GM23338 (cell line): ENCODE measurements around the gene CYSTM1. TPM values are rescaled to one million over a fixed set of nuclear protein-coding genes. Genes with fewer than 3 reads are reported as not detected.

Source experiments
- ATAC-seq: fragments of 200-7000 bp; cut with Tn5 transposase; 3 replicates; pipeline ENCODE4 v1.9.1; 2020
- DNase-seq: peaks from one replicate; pipeline ENCODE4 v3.0.0-alpha.2; 2015; ENCODE audit warnings: low spot score
- H2AFZ ChIP-seq: fragments of 200-600 bp; sonication (generic); 2 replicates; pipeline ENCODE4 v1.8.0; 2016; ENCODE audit warnings: antibody characterized with exemption, mild to moderate bottlenecking, moderate library complexity
- H3F3A ChIP-seq: fragments of 200-600 bp; sonication (generic); replicated peaks from 2 replicates; pipeline ENCODE4 v1.8.0; 2017; ENCODE audit warnings: antibody characterized with exemption, mixed run types, low read depth
- H3K27ac ChIP-seq: fragments of 200-600 bp; sonication (generic); 2 replicates; pipeline ENCODE4 v1.6.1; 2016; ENCODE audit warnings: low read depth
- H3K27me3 ChIP-seq: fragments of 200-600 bp; sonication (generic); 2 replicates; pipeline ENCODE4 v1.8.0; 2016; ENCODE audit warnings: mild to moderate bottlenecking, mixed run types, moderate library complexity; ENCODE audit not compliant: insufficient read depth
- H3K36me3 ChIP-seq: fragments of 200-600 bp; sonication (generic); 2 replicates; pipeline ENCODE4 v1.8.0; 2016; ENCODE audit warnings: mild to moderate bottlenecking; ENCODE audit not compliant: insufficient read depth
- H3K4me1 ChIP-seq: fragments of 200-600 bp; sonication (generic); 2 replicates; pipeline ENCODE4 v1.8.0; 2016; ENCODE audit warnings: mild to moderate bottlenecking, moderate library complexity; ENCODE audit not compliant: insufficient read depth
- H3K4me2 ChIP-seq: fragments of 200-600 bp; sonication (generic); 2 replicates; pipeline ENCODE4 v1.7.1; 2017; ENCODE audit warnings: mixed run types
- H3K4me3 ChIP-seq: fragments of 200-600 bp; sonication (generic); 2 replicates; pipeline ENCODE4 v1.6.1; 2016; ENCODE audit warnings: mixed run types
- H3K79me2 ChIP-seq: fragments of 200-600 bp; sonication (generic); replicated peaks from 2 replicates; pipeline ENCODE4 v1.8.0; 2017; ENCODE audit warnings: mild to moderate bottlenecking; ENCODE audit not compliant: insufficient read depth
- H3K9me2 ChIP-seq: fragments of 200-600 bp; sonication (generic); 2 replicates; pipeline ENCODE4 v1.8.0; 2017; ENCODE audit not compliant: insufficient read depth
- H4K20me1 ChIP-seq: fragments of 200-600 bp; sonication (generic); replicated peaks from 2 replicates; pipeline ENCODE4 v1.8.0; 2017; ENCODE audit warnings: mild to moderate bottlenecking; ENCODE audit not compliant: insufficient read depth
- H3K27ac Mint-ChIP-seq: 2 replicates; pipeline ENCODE4 v1.8.0; 2020; ENCODE audit warnings: inconsistent platforms, mild to moderate bottlenecking, moderate library complexity, mixed read lengths
- H3K27me3 Mint-ChIP-seq: 3 replicates; pipeline ENCODE4 v1.8.0; 2022; ENCODE audit warnings: low read depth, mild to moderate bottlenecking, moderate library complexity, mixed read lengths, inconsistent platforms; ENCODE audit not compliant: insufficient read depth, poor library complexity
- H3K36me3 Mint-ChIP-seq: 3 replicates; pipeline ENCODE4 v1.8.0; 2021; ENCODE audit warnings: low read depth, mild to moderate bottlenecking, inconsistent platforms, moderate library complexity, mixed read lengths
- H3K4me1 Mint-ChIP-seq: 3 replicates; pipeline ENCODE4 v1.8.0; 2020; ENCODE audit warnings: mild to moderate bottlenecking, inconsistent platforms, mixed read lengths
- H3K4me3 Mint-ChIP-seq: 3 replicates; pipeline ENCODE4 v1.8.0; 2021; ENCODE audit warnings: moderate library complexity, mild to moderate bottlenecking, inconsistent platforms, mixed read lengths
- H3K9me3 Mint-ChIP-seq: 3 replicates; pipeline ENCODE4 v1.8.0; 2020; ENCODE audit warnings: moderate library complexity, mild to moderate bottlenecking, inconsistent platforms, mixed read lengths
- CREB1 ChIP-seq: fragments of 250-450 bp; sonication (Bioruptor Pico); IDR thresholded peaks from 2 replicates; pipeline ENCODE4 v1.5.0; 2020; ENCODE audit warnings: low read depth, mild to moderate bottlenecking, moderate library complexity
- JUNB ChIP-seq: IDR thresholded peaks from one replicate; pipeline ENCODE4 v1.6.1; 2016; ENCODE audit warnings: antibody characterized with exemption; ENCODE audit not compliant: unreplicated experiment
- POLR2AphosphoS5 ChIP-seq: IDR thresholded peaks from 2 replicates; pipeline ENCODE4 v1.6.1; 2016; ENCODE audit warnings: antibody characterized with exemption, low read depth
- STAT1 ChIP-seq: IDR thresholded peaks from one replicate; pipeline ENCODE4 v1.6.1; 2016; ENCODE audit warnings: antibody characterized with exemption; ENCODE audit not compliant: unreplicated experiment
- ZNF462 ChIP-seq: fragments of 250-450 bp; sonication (Bioruptor Pico); IDR thresholded peaks from 2 replicates; pipeline ENCODE4 v1.5.0; 2020; ENCODE audit warnings: mild to moderate bottlenecking, moderate library complexity
- polyA plus RNA-seq: library from polyadenylated mRNA; unstranded; fragments of >200 nt; fragmentation: Nextera tagmentation; extraction: Ambion mirVana; gene quantifications from 2 replicates; pipeline ENCODE4 v1.2.1, GENCODE V29; 2016
- total RNA-seq: library from RNA; depleted of rRNA; stranded (reverse); fragments of >200 nt; shearing (Covaris generic); gene quantifications from 2 replicates; pipeline ENCODE4 v1.2.3, GENCODE V29; 2014
- TF ChIP-seq, protein P1 (sequence below): IDR thresholded peaks from 2 replicates; pipeline ENCODE4 v1.6.1; 2016; ENCODE audit warnings: antibody characterized with exemption
- TF ChIP-seq, protein P2 (sequence below): IDR thresholded peaks from one replicate; pipeline ENCODE4 v1.6.1; 2018; ENCODE audit warnings: antibody characterized with exemption; ENCODE audit not compliant: unreplicated experiment

CYSTM1 gene
- total and polyA plus RNA-seq, 2 experiments from 2014 or later: 14.4 to 46.0 TPM

DNA sequence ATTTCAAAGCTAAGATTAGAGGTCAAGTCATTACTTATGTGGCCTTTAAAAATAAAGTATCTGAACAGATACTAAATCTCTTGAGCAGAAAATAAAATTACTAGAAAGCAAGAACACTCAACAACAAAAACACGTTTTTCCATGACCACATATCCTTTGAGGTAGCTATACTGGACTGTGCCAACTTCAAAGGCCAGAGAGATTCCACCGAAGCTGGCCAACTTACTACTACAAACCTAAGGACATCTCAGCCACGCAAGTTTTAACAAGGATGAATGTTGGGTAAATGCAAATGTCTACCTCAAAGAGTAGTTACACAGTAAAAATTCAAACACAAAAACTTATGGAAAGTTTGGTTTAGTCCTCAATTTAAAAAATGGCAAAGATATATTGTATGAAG is 109.0 kb downstream of the CYSTM1 start (continued):
- TF ChIP-seq ZNF462 (CRISPR knock-in tag) (no peak), STAT1 (no peak), JUNB (no peak), POLR2AphosphoS5 (no peak), CREB1 (CRISPR knock-in tag) (no peak)
- TF ChIP-seq, protein P1, sequence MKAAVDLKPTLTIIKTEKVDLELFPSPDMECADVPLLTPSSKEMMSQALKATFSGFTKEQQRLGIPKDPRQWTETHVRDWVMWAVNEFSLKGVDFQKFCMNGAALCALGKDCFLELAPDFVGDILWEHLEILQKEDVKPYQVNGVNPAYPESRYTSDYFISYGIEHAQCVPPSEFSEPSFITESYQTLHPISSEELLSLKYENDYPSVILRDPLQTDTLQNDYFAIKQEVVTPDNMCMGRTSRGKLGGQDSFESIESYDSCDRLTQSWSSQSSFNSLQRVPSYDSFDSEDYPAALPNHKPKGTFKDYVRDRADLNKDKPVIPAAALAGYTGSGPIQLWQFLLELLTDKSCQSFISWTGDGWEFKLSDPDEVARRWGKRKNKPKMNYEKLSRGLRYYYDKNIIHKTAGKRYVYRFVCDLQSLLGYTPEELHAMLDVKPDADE: no peak

DNA sequence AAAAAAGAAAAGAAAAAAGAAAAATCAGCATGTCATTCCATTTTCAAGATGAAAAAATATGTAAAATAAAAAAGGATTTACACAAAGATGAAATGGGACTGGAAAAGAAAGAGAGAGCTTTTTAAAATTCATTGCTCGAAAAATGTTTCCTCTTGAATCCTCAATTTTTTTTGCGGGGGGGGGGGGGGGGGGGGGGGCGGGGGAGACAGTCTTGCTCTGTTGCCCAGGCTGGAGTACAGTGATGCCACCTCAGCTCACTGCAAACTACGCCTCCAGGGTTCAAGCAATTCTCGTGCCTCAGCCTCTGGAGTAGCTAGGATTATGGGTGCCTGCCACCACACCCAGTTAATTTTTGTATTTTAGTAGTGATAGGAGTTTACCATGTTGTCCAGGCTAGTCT is 111.4 kb downstream of the CYSTM1 start:
- Mint-ChIP-seq H3K4me1 (no peaks in the 10 kb centered on the region), H3K27ac (no peak overlapping the region)

More for the DNA sequence above, 111.4 kb downstream of the CYSTM1 start:
- H3K4me3 ChIP-seq: no peak overlapping the region
- H3K27me3 Mint-ChIP-seq: peaks cover 2% of the 10 kb centered on the region
- H3K9me3 Mint-ChIP-seq: no peaks in the 10 kb centered on the region
- no peak for DNase-seq
- H3K4me2 ChIP-seq: no peak overlapping the region
- no peaks in the 10 kb centered on the region for H3F3A ChIP-seq
- no peaks in the 10 kb centered on the region for H3K27me3 ChIP-seq
- peaks cover 30% of the 10 kb centered on the region for H4K20me1 ChIP-seq
- ATAC-seq: no peak
- no peaks in the 10 kb centered on the region for H3K36me3 ChIP-seq
- no peak overlapping the region for H3K27ac ChIP-seq
- H3K4me3 Mint-ChIP-seq: no peak overlapping the region
- no peak overlapping the region for H2AFZ ChIP-seq
- no peaks in the 10 kb centered on the region for H3K9me2 ChIP-seq
- no peaks in the 10 kb centered on the region for H3K36me3 Mint-ChIP-seq
- H3K4me1 ChIP-seq: no peaks in the 10 kb centered on the region
- TF ChIP-seq, protein P2, sequence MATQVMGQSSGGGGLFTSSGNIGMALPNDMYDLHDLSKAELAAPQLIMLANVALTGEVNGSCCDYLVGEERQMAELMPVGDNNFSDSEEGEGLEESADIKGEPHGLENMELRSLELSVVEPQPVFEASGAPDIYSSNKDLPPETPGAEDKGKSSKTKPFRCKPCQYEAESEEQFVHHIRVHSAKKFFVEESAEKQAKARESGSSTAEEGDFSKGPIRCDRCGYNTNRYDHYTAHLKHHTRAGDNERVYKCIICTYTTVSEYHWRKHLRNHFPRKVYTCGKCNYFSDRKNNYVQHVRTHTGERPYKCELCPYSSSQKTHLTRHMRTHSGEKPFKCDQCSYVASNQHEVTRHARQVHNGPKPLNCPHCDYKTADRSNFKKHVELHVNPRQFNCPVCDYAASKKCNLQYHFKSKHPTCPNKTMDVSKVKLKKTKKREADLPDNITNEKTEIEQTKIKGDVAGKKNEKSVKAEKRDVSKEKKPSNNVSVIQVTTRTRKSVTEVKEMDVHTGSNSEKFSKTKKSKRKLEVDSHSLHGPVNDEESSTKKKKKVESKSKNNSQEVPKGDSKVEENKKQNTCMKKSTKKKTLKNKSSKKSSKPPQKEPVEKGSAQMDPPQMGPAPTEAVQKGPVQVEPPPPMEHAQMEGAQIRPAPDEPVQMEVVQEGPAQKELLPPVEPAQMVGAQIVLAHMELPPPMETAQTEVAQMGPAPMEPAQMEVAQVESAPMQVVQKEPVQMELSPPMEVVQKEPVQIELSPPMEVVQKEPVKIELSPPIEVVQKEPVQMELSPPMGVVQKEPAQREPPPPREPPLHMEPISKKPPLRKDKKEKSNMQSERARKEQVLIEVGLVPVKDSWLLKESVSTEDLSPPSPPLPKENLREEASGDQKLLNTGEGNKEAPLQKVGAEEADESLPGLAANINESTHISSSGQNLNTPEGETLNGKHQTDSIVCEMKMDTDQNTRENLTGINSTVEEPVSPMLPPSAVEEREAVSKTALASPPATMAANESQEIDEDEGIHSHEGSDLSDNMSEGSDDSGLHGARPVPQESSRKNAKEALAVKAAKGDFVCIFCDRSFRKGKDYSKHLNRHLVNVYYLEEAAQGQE: no peak
- H3K79me2 ChIP-seq: peaks cover 92% of the 10 kb centered on the region
